Measurements from ENCODE around the gene PRIM2.
"Not testable (repeated sequence)": the region's sequence is repeated elsewhere in the genome, so short reads cannot be mapped to it uniquely, and the experiment has no call there.

PRIM2 gene

GRCh38 chr6:57445379-57445778 is 127.9 kb downstream of the PRIM2 start:
- DNase-seq (ENCODE audit: low read depth, low spot score) = not testable (repeated sequence)

GRCh38 chr6:57445790-57446468 is 128.5 kb downstream of the PRIM2 start:
- not testable (repeated sequence) for DNase-seq (ENCODE audit: low read depth, low spot score)

DNA sequence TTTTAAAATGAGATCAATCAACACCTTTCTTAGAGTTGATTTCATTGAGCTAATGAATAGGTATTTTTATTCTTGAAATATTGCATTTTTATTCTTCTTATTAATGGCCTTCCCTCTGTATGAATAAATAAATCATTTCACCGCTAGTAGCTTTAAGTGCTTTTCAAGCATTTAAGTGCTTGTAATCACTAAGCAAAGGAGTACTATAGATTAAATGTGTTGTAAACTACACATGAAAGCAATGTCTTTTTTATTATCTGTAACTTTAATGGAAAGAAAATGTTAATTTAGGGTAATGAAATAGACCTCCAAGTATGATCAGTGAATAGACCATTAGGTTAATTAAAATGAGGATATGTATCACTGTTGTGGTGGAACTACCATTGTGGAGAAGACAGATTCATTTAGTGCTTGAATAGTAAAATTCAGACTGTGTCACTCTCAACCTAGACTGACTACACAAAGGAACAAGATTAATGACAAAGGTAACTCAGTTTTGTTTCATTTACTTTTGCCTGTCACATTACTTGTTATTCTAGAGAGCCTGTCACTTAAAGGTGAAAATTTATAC is 132.2 kb downstream of the PRIM2 start:
- not testable (repeated sequence) for DNase-seq (ENCODE audit: low read depth, low spot score)

GRCh38 chr6:57459781-57460180 is 142.4 kb downstream of the PRIM2 start:
- DNase-seq (ENCODE audit: low read depth, low spot score) = not testable (repeated sequence)

- DNase-seq (ENCODE audit: low read depth, low spot score) = not testable (repeated sequence)
Observed at GRCh38 chr6:57461022-57461421, 143.6 kb downstream of the PRIM2 start.

GRCh38 chr6:57463809-57464208 is 146.4 kb downstream of the PRIM2 start:
- not testable (repeated sequence) for DNase-seq (ENCODE audit: low read depth, low spot score)

GRCh38 chr6:57465968-57466367 is 148.5 kb downstream of the PRIM2 start:
- DNase-seq (ENCODE audit: low read depth, low spot score) = not testable (repeated sequence)

DNA sequence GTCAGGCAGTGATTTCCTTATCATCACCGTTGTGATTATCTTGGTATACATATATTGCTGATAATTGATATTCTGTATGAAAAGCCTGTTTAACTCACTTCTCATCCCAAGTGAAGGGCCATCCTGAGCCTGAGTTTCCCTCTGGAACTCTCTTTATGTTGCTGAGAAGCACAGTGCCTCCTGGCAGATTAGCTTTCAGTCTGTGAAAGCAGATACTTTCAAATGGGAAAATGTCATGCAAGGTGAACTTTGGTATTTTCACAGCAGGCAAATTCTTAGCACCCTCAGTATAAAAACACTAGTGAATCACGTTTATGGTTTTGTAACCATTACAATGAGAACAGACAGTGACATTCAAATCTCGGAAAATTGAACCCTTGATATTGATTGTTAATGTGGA is 151.6 kb downstream of the PRIM2 start:
- no peak for DNase-seq (ENCODE audit: low read depth, low spot score)

DNA sequence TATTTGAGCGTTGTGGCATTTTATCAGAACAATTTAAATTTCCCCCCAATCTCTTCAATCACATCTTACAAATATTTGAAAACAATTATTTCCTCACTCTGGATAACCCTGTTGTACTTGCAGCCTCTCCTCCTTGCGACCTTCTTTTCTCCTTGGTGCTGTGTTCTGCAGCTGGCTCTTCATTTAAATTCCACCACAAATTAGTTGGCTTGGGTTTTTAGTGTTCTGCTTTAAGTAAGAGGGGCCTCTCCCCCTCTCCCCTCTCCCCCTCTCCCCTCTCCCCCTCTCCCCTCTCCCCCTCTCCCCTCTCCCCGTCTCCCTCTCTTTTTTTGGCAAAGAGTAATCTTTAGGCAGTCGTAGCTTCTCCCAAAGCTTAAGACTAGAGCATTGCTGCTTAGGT is 152.7 kb downstream of the PRIM2 start:
- DNase-seq (ENCODE audit: low read depth, low spot score) = not testable (repeated sequence)

DNA sequence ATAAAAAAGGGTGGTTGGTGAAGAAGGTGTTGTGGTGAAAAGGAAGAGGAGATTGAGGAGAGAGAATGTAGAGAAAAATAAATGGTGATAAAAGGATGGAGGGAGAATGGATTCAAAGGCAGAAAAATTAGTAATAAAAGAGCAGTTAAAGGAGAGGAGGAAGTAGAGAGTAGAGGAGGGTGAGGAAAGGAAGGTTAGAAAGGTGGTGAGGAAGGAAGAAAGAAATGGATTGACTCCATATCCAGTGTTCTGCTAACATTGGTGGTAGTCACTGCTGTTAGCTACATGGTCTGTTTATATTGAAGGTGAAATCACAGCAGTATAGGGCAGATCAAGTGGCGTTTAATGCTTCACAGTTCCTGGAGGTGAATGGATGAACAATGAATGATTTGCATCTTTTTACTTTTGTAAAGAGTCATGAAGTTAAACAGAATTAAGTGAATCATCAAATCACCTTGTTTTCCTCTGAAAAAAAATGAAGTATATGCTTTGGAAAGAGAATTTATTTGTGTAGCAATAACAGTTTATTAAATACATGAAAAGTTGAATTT is 154.0 kb downstream of the PRIM2 start:
- DNase-seq (ENCODE audit: low read depth, low spot score) = not testable (repeated sequence)

GRCh38 chr6:57472861-57473362 is 155.5 kb downstream of the PRIM2 start:
- DNase-seq (ENCODE audit: low read depth, low spot score) = not testable (repeated sequence)

- DNase-seq (ENCODE audit: low read depth, low spot score) = not testable (repeated sequence)
Observed at GRCh38 chr6:57474862-57475475, 157.5 kb downstream of the PRIM2 start.

DNA sequence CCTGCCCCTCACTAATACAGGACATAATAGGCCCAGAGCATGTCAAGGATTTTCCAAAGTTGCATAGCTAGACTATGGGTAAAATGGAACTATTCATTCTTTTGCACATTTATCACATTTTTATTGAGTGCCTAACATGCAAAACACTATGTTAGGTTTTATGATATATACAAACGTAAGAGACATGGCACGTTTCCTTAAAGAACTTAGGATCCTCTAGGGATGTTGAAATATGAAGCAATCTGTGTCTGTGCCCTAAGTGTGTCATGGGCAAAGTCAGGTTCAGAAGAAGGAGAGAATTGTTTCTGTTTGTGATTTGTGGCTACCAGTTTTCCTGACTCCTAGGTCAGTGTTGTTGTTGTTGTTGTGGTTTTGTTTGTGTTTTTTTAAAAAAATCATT is 158.2 kb downstream of the PRIM2 start:
- not testable (repeated sequence) for DNase-seq (ENCODE audit: low read depth, low spot score)

GRCh38 chr6:57480194-57480593 is 162.8 kb downstream of the PRIM2 start:
- DNase-seq (ENCODE audit: low read depth, low spot score) = not testable (repeated sequence)

- DNase-seq (ENCODE audit: low read depth, low spot score) = not testable (repeated sequence)
Observed at GRCh38 chr6:57481121-57481520, 163.7 kb downstream of the PRIM2 start.

DNA sequence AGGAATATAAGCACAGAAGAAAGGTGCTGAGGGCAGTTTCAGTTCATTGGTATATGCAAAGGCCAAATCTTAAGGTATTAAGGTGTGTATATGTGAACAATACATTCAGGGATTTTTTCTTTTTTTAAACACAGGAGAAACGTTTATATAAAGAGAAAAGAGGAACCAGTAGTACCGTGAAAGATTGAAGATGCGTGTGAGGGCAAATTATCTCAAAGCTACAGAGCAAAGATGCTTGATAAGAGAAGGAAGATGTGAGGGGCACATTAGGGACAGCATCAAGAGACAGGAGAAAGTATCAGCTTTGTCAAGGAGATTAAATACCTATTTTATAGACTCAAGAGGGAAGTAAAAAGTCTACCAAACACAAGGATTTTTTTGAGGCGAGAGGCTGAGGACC is 165.0 kb downstream of the PRIM2 start:
- DNase-seq (ENCODE audit: low read depth, low spot score) = not testable (repeated sequence)

- not testable (repeated sequence) for DNase-seq (ENCODE audit: low read depth, low spot score)
Observed at GRCh38 chr6:57486494-57487081, 169.2 kb downstream of the PRIM2 start.

DNA sequence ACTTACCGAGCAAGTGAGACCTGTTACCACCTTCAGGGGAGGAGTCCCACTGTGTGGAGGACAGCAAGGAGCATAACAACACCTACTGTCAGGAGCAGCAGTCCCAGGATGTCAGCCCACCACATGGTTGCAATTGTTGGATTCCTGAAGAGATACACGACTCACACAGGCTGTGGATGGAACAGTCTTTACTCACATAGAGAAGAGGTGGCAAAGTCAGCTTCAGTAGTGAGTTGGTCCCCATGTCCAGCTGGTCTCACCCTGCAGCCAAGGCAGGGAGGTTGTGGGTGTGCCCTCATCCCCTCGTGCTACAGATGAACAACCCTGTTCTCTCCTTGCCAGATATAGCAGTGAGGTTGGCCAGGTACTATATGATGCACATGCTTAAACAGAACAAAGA is 171.1 kb downstream of the PRIM2 start:
- not testable (repeated sequence) for DNase-seq (ENCODE audit: low read depth, low spot score)

GRCh38 chr6:57489887-57490286 is 172.5 kb downstream of the PRIM2 start:
- DNase-seq (ENCODE audit: low read depth, low spot score) = not testable (repeated sequence)

GRCh38 chr6:57491795-57492194 is 174.4 kb downstream of the PRIM2 start:
- DNase-seq (ENCODE audit: low read depth, low spot score) = not testable (repeated sequence)

DNA sequence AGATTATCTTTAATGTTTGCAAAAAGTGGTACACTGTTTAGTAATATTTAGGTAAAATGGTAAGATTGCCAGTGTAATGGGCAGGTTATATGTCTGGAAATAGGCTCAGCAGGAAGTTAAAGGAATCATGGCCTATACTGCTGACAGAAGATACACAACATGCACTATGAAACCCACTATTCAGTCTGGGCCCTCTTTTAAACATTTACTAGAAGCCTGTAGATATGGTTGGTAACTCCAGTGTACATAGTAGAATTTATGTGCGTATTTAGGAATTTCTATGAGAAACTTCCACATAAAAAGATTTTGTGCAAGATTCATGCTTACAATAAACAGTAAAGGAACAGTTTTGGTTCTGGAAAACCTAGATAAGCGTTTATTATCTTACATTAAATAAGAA is 178.8 kb downstream of the PRIM2 start:
- DNase-seq (ENCODE audit: low read depth, low spot score) = not testable (repeated sequence)

Measured in activated naive CD8-positive, alpha-beta T cell treated with anti-CD3 and anti-CD28 coated beads, Interleukin-2, amount 50 U/mL, for 16 hours (primary cell).